HG02798 (cell line): ENCODE data around the gene THSD7A.

Source experiments
- ATAC-seq: cut with Tn5 transposase; IDR thresholded peaks from one replicate; pipeline ENCODE4 v1.9.1; 2021; ENCODE audit warnings: mild to moderate bottlenecking; ENCODE audit not compliant: unreplicated experiment, poor library complexity

THSD7A gene

GRCh38 chr7:11591055-11591633 lies 240.9 kb downstream of the THSD7A start:
- no peak for ATAC-seq

- no peak for ATAC-seq
Observed at GRCh38 chr7:11589251-11589650, 242.7 kb downstream of the THSD7A start.

- ATAC-seq = no peak
Observed at GRCh38 chr7:11587814-11588213, 244.2 kb downstream of the THSD7A start.

- no peak for ATAC-seq
Observed at GRCh38 chr7:11587048-11587447, 244.9 kb downstream of the THSD7A start.

GRCh38 chr7:11584406-11585031 lies 247.5 kb downstream of the THSD7A start:
- ATAC-seq = no peak

- ATAC-seq = no peak
Observed at GRCh38 chr7:11579141-11579540, 252.9 kb downstream of the THSD7A start.

- no peak for ATAC-seq
Observed at GRCh38 chr7:11576310-11576709, 255.7 kb downstream of the THSD7A start.

GRCh38 chr7:11573128-11573750 lies 258.8 kb downstream of the THSD7A start:
- ATAC-seq = no peak

- no peak for ATAC-seq
Observed at GRCh38 chr7:11570922-11571550, 261.0 kb downstream of the THSD7A start.

GRCh38 chr7:11570205-11570604 lies 261.8 kb downstream of the THSD7A start:
- no peak for ATAC-seq

GRCh38 chr7:11567571-11567970 lies 264.4 kb downstream of the THSD7A start:
- ATAC-seq = no peak

GRCh38 chr7:11557627-11558026 lies 274.4 kb downstream of the THSD7A start:
- peak; percentile 90 for ATAC-seq

- no peak for ATAC-seq
Observed at GRCh38 chr7:11552676-11553296, 279.2 kb downstream of the THSD7A start.

GRCh38 chr7:11551470-11551869 lies 280.5 kb downstream of the THSD7A start:
- ATAC-seq = no peak

GRCh38 chr7:11548532-11548931 lies 283.5 kb downstream of the THSD7A start:
- no peak for ATAC-seq

GRCh38 chr7:11541330-11541729 lies 290.7 kb downstream of the THSD7A start:
- ATAC-seq = no peak

- no peak for ATAC-seq
Observed at GRCh38 chr7:11540271-11540761, 291.7 kb downstream of the THSD7A start.

- ATAC-seq = no peak
Observed at GRCh38 chr7:11539853-11540252, 292.1 kb downstream of the THSD7A start.

GRCh38 chr7:11538751-11539299 lies 293.2 kb downstream of the THSD7A start:
- no peak for ATAC-seq

GRCh38 chr7:11533229-11533820 lies 298.7 kb downstream of the THSD7A start:
- no peak for ATAC-seq
